Measurements from ENCODE around the gene FAF1.

Gene FAF1

GRCh38 chr1:50473513-50473912 lies 486.6 kb downstream of the FAF1 start:
- DNase-seq: no peak

- DNase-seq: no peak
These were observed 488.1 kb downstream of the FAF1 start for GRCh38 chr1:50471967-50472366.

GRCh38 chr1:50462964-50463363 lies 497.1 kb downstream of the FAF1 start:
- no peak for DNase-seq

- no peak for DNase-seq
These were observed 501.6 kb downstream of the FAF1 start for GRCh38 chr1:50458507-50458906.

- DNase-seq: no peak
These were observed 505.2 kb downstream of the FAF1 start for GRCh38 chr1:50454911-50455310.

- no peak for DNase-seq
These were observed 506.8 kb downstream of the FAF1 start for GRCh38 chr1:50453266-50453665.

- DNase-seq: no peak
These were observed 507.4 kb downstream of the FAF1 start for GRCh38 chr1:50452700-50453099.

- DNase-seq: no peak
These were observed 509.0 kb downstream of the FAF1 start for GRCh38 chr1:50450861-50451653.

GRCh38 chr1:50447961-50448360 lies 512.1 kb downstream of the FAF1 start:
- DNase-seq: no peak

GRCh38 chr1:50441183-50441582 lies 518.9 kb downstream of the FAF1 start:
- DNase-seq: no peak

GRCh38 chr1:50438945-50439344 lies 521.1 kb downstream of the FAF1 start:
- DNase-seq: no peak

- no peak for DNase-seq
These were observed 523.6 kb downstream of the FAF1 start for GRCh38 chr1:50436489-50436888.

- DNase-seq: no peak
These were observed 530.1 kb downstream of the FAF1 start for GRCh38 chr1:50430010-50430405.

- DNase-seq: peak; percentile 56
These were observed 532.0 kb downstream of the FAF1 start for GRCh38 chr1:50427818-50428779.

- no peak for DNase-seq
These were observed 532.8 kb downstream of the FAF1 start for GRCh38 chr1:50427086-50427817.

GRCh38 chr1:50426702-50427085 lies 533.4 kb downstream of the FAF1 start:
- DNase-seq: no peak

GRCh38 chr1:50426108-50426700 lies 533.9 kb downstream of the FAF1 start:
- no peak for DNase-seq

- no peak for DNase-seq
These were observed 534.5 kb downstream of the FAF1 start for GRCh38 chr1:50425376-50426107.

- DNase-seq: no peak
These were observed 535.1 kb downstream of the FAF1 start for GRCh38 chr1:50424884-50425375.

- no peak for DNase-seq
These were observed 535.8 kb downstream of the FAF1 start for GRCh38 chr1:50424045-50424883.

GRCh38 chr1:50423670-50424000 lies 536.4 kb downstream of the FAF1 start:
- peak; percentile 65 for DNase-seq

Measured in activated CD8-positive, alpha-beta memory T cell treated with anti-CD3 and anti-CD28 coated beads, Interleukin-2, amount 50 U/mL, for 48 hours (primary cell).